HepG2 (cell line): ENCODE data around the gene TNMD. TPM values are rescaled to one million over a fixed set of nuclear protein-coding genes. Genes with fewer than 3 reads are reported as not detected.

Source experiments
- polyA plus RNA-seq, 8 experiments: library from polyadenylated mRNA; depleted of rRNA in 3 of 8; stranded (reverse) in 7 of 8; unstranded in 1 of 8; fragments of >200 nt; fragmentation: Illumina TruSeq in 4 of 8; extraction: Trizol in 4 of 8; gene quantifications; 2 replicates each; pipeline versions ENCODE4 v1.2.1 to v1.2.3, GENCODE V29; 2011 to 2016; ENCODE audit warnings: low read depth in 4 of 8, missing spikeins in 1 of 8, mixed read lengths in 1 of 8; ENCODE audit not compliant: insufficient read depth in 1 of 8
- total RNA-seq, 5 experiments: library from RNA; depleted of rRNA; stranded (reverse); fragments of >200 nt; fragmentation: Illumina TruSeq; extraction: Trizol; gene quantifications; 2 replicates each; pipeline ENCODE4 v1.2.3, GENCODE V29; 2016; ENCODE audit warnings: low read depth in 1 of 5

The TNMD gene
- total and polyA plus RNA-seq, 2 of the 13 experiments (the other 11 are each of a cell fraction or from before 2014, with no cell fraction given): not detected

Other genes with a start within 250 kb of the TNMD start
- gene PCDH19, start 174.7 kb upstream of the TNMD start, total RNA-seq (2016; rRNA removed; fragmentation: Illumina TruSeq; extraction: Trizol): 0.02 and 0.03 TPM in 2 replicates
- 0.09 and 0.24 TPM in 2 replicates for gene PCDH19, start 174.7 kb upstream of the TNMD start, polyA plus RNA-seq (2011; rRNA removed)
- 78.4 and 133 TPM in 2 replicates for gene TSPAN6, start 51.9 kb downstream of the TNMD start, total RNA-seq (2016; rRNA removed; fragmentation: Illumina TruSeq; extraction: Trizol)
- 51.2 and 78.9 TPM in 2 replicates for gene TSPAN6, start 51.9 kb downstream of the TNMD start, polyA plus RNA-seq (2011; rRNA removed)
- 1.5 and 1.6 TPM in 2 replicates for gene SRPX2, start 59.3 kb downstream of the TNMD start, total RNA-seq (2016; rRNA removed; fragmentation: Illumina TruSeq; extraction: Trizol)
- 4.6 and 6.7 TPM in 2 replicates for gene SRPX2, start 59.3 kb downstream of the TNMD start, polyA plus RNA-seq (2011; rRNA removed)
- 0.67 and 0.73 TPM in 2 replicates for gene SYTL4, start 147.2 kb downstream of the TNMD start, total RNA-seq (2016; rRNA removed; fragmentation: Illumina TruSeq; extraction: Trizol)
- 0.22 and 0.41 TPM in 2 replicates for gene SYTL4, start 147.2 kb downstream of the TNMD start, polyA plus RNA-seq (2011; rRNA removed)
- 26.7 and 37.1 TPM in 2 replicates for gene CSTF2, start 235.5 kb downstream of the TNMD start, total RNA-seq (2016; rRNA removed; fragmentation: Illumina TruSeq; extraction: Trizol)
- gene CSTF2, start 235.5 kb downstream of the TNMD start, polyA plus RNA-seq (2011; rRNA removed): 17.5 and 19.7 TPM in 2 replicates